Articular chondrocyte of knee joint (primary cell): ENCODE results near the gene NMNAT3. TPM values are rescaled to one million over a fixed set of nuclear protein-coding genes. Genes with fewer than 3 reads are reported as not detected.

Experiments used
- small RNA-seq: library from RNA; depleted of rRNA; stranded (forward); fragments of <200 nt; gene quantifications from one replicate; pipeline ENCODE3, GENCODE V24; 2012
- total RNA-seq: library from RNA; depleted of rRNA; stranded (reverse); fragments of >200 nt; gene quantifications from 2 replicates; pipeline ENCODE4 v1.2.3, GENCODE V29; 2012

The NMNAT3 gene
- 1.7 and 2.3 TPM in 2 replicates for total RNA-seq

DNA sequence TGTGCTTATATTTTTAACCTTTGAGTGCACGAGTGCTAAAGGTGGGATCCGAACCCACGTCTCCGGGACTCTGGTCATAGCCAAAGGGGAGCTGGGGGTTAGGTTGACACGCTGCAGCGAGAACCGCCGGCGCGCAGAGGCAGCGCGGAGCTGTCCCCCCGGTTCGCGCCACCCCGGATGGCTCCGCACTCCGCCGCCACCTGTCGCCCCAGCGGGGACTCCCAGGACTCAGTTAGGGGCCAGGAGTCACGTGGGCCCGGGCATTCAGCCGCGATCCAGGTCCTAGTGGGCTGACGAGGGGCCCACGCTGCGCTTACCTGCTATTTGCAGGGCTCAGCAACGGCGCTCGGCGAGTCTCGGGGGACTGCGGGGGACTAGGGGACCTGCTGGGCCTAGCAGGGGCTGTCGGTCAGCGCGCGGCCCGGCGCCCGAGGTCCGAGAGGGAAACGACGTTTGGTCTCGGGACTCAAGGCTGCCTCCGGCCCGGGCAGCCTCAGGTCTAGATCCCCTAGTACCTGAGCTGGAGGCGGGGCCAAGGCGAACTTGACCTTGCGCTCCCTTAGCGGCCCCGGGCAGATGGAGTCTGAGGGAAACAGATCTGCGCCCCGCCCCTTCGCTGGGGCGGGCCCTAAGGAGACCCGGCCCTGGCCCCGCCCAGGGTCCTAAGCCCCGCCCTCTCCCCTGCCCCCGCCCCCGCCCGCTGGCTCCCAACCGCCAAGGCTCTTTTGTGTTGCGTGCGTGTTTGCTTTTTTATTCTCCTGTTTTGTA lies at the start of gene NMNAT3:
NMNAT3 (minus strand) TSS at position 585 of the 768 bp plus-strand sequence. CDS start 50,248 bp downstream, outside the sequence.

Small RNAs within 50 kb of the gene (small RNA-seq; reads per million reads assigned to genes)
- not detected for gene RN7SL724P

Other genes starting within 250 kb of the NMNAT3 start
- not detected in 2 replicates for gene RBP2, start 201.5 kb downstream of the NMNAT3 start, total RNA-seq
- 0.86 and 1.2 TPM in 2 replicates for gene RBP1, start 138.2 kb downstream of the NMNAT3 start, total RNA-seq